Umbilical cord (tissue), 2 donors: ENCODE measurements around the gene ACKR2. TPM values are rescaled to one million over a fixed set of nuclear protein-coding genes. Genes with fewer than 3 reads are reported as not detected.

Experiments
- DNase-seq: peaks from one replicate; pipeline ENCODE4 v3.0.0-alpha.2; 2015; ENCODE audit warnings: low spot score
- total RNA-seq: library from RNA; depleted of rRNA; stranded (reverse); fragments of >200 nt; gene quantifications from one replicate; pipeline ENCODE4 v1.2.3, GENCODE V29; 2014; ENCODE audit warnings: low replicate concordance; ENCODE audit not compliant: insufficient read depth

Gene ACKR2
- total RNA-seq, 1 donor from 2014 or later: 10.4 TPM

DNA sequence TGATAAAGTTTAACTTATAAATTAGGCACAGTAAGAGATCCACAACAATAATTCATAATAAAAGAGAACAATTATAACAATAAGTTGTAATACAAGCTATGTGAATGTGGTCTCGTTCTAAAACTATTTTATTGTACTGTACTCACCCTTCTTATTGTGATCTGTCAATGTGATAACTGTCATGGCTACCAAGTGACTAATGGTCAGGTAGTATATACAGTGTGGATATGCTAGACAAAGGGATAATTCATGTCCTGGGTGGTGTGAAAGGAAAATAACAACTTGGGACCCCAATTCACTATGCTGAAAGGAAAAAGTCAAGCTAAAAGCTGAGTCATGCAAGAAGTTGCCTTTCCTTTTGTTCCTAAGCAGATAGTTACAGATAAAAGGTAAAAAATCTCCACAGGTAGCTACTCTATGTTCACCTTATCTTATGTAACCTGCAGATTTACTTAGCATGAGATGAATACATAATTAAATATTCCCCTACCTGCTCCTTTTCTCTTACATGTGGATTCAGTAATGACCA lies 77.1 kb downstream of the ACKR2 start:
- DNase-seq: no peak

- DNase-seq: no peak
Measured at GRCh38 chr3:42887084-42887483, 77.8 kb downstream of the ACKR2 start.

DNA sequence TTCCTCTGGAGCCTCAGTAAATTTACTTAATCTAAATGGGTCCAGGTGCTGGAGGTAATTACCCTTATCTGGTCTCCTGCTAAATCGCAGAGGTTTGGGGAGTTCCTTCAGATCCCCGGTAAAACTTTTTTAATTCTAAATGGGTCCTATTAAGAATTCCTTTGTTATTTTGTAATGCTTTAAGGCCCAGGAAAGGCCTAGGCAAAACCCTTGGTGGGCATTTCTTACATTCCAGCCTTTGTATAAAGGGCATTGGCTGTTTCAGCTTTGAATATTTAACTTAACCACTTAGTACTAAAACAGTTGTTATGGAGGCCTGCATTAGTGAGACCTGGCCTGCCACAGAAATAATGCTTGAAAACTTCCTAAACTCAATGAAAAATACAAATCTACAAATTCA lies 81.8 kb downstream of the ACKR2 start:
- DNase-seq: no peak

DNA sequence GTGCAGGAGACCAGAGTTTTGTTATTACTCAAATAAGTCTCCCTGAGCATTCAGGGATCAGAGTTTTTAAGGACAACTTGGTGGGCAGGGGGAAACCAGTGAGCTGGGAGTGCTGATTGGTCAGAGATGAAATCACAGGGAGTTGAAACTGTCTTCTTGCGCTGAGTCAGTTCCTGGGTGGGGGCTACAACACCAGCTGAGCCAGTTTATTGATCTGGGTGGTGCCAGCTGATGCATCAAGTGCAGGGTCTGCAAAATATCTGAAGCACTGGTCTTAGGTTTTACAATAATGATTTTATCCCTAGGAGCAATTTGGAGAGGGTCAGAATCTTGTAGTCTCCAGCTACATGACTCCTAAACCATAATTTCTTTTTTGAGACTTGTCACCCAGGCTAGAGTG lies 82.9 kb downstream of the ACKR2 start:
- DNase-seq: no peak

DNA sequence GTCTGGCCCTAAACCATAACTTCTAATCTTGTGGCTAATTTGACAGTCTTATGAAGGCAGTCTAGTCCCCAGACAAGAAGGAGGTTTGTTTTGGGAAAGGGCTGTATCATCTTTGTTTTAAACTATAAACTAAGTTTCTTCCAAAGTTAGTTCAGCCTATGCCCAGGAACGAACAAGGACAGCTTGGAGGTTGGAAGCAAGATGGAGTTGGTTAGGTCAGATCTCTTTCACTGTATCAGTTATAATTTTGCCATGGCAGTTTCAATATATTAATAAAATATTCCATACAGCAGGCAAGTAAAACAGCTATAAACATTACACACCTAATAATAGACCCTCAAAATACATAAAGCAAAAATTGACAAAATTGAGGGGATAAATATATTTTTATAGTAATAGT lies 83.6 kb downstream of the ACKR2 start:
- no peak for DNase-seq

DNA sequence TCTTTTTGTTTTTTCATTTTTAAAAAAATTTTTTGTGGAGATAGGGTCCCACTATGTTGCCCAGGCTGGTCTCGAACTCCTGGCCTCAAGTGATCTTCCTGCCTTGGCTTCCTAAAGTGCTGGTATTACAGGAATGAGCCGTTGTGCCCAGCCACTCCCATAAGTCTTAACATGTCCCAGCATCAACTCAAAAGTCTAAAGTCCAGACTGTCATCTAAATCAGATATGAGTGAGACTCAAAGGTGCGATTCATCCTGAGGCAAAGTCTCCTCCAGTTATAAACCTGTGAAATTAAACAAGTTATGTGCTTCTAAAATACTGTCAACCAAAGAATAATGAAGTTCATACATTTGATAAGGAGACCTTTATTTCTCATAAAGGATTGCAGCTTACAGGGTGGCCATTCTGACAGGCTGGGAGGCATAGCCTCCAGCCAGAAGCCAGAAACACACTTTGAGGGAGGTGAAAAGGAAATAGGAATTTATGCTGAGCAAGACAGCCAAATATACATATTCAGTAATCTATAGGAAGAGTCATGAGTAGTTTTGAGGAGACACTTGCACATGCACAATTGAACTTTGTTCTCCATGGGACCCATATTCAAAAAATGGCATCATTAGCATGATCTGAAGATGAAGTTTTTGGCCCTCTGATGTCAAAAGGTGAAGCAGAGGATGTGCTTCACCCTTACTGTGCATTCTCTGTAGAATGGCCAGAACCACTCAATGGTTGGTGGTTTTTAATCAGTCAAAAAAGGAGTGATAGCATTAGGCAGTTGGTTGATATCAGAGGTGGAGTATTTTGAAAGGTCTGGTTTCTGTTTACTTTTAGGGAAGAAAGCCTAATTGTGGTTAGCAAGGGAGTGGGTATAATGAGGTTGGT lies 85.7 kb downstream of the ACKR2 start:
- DNase-seq: no peak

DNA sequence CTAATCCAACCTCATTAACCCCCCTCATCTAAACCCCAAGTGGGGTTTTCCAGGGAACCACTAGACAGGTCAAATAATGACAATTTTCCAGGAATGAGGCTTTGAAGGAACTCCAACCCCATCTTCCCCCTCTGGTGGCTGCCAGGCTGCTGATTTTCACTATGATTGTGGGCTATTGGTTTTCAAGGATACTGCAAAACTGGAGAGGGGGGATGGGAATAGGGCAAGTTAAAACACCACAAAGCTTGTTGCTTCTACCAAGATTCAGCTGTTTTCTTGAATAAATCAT lies 86.3 kb downstream of the ACKR2 start:
- DNase-seq: no peak

GRCh38 chr3:42898896-42899675 lies 89.8 kb downstream of the ACKR2 start:
- no peak for DNase-seq

GRCh38 chr3:42900226-42901072 lies 91.2 kb downstream of the ACKR2 start:
- DNase-seq: peak; percentile 6

GRCh38 chr3:42901073-42901415 lies 91.8 kb downstream of the ACKR2 start:
- DNase-seq: no peak

DNA sequence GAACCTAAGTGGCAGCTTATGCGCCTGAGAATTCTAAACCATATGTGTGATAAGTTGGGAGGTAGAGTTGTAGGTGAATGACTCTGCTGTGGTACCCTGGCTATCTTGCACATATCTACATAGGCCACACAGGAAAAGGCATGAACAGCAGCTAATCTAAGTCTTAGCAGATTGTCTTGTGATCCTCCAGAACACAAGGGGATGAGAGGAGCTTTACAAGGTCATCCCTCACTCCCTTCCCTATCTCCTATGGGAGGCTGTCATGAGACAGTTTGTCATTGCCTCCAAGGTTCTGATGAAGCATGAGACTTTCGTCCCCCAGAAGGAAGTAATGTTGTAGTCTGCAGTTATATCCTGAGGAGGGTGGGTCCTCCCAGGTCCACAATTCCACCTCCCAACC lies 93.0 kb downstream of the ACKR2 start:
- DNase-seq: no peak

- DNase-seq: no peak
Measured at GRCh38 chr3:42904076-42904475, 94.8 kb downstream of the ACKR2 start.

DNA sequence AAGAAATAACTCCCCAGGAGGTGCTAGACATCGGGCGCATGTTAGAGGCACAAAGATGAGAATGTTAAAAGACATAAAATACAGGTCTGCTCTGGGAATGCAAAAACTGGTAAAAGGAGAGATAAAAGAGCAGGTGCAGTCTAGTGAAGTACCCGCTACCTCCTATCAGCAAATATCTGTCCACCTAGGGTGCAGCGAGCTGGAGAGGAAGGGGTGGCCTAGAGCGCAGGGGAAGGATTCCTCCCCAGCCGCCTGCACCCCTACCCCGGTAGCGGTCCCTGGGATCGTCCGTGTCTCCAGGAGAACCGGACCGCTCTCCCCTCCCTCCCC lies 96.5 kb downstream of the ACKR2 start:
- no peak for DNase-seq

DNA sequence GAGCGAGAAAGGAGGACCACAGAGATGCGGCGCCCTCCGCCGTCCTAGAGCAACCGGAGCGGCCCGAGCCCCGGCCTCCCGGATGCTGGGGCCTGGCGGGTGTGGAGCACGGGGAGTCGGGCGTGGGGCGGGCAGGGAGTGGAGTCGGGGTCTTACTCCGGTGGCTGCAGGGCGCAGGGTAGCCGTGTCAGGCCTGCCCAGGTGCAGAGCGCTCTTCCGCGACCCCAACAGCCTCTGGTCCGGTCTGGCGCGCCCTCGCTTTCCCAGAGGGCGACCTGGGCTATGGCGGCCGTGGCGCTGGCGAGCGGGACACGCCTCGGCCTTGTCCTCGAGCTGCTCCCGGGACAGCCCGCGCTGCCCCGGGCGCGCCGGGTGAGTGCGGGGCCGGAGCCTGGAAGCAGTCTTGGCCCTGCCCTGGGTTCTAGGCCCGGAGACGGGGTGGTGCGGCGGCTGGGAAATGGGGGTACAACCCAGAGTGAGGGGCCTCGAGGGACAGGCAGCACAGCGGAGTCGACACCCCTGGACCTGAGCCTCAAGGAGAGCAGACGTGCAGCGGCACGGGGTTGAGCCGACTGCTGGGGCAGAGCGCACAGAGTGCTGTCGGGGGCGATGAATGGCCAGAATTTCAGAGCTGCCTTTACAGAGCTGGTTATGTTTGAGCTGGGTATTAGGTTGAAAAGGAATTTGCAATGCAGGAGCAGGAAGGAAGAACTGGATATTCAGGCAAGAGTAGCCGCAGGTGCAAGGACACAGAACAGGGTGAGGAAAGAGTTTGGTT lies 97.0 kb downstream of the ACKR2 start, which contains the start of gene ZNF662:
TSS of gene ZNF662 (plus strand) at position 73 of the 778 bp plus-strand sequence. CDS start 1,973 bp downstream, outside the sequence.
- DNase-seq: peak; percentile 56

DNA sequence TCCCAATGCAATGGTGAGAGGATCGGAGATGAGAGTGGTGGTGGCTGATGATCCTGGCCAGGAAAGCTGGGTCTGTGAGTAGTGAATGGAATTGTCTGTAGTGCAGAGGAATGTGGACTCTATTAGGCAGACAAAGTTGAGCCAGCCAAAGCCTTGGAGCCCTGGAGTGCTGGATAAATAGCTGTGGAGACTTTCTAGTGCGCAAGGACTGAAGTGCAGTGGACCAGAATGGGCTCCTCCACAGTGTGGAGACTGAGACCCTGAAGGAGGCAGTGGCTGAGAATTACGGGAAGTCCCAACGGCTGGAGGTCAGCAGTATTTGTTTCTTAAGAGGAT lies 97.6 kb downstream of the ACKR2 start:
- DNase-seq: no peak

DNA sequence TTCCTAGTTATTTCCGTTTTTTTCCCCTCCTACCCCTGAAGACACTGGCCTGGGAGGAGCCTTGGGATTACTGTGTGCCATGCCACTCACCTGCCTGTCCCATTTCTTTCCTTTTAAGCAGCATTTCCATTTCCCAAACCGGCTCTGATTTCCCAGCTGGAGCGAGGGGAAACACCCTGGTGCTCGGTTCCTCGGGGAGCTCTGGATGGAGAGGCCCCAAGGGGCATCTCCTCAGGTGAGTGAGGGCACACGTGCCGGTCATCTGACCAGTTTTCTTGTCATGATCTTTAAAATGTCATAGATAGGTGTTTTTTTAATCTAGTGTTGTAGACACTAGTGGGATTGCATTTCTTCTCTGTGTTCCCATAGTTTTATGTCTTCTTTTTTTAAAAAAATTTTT lies 99.4 kb downstream of the ACKR2 start:
- DNase-seq: no peak

DNA sequence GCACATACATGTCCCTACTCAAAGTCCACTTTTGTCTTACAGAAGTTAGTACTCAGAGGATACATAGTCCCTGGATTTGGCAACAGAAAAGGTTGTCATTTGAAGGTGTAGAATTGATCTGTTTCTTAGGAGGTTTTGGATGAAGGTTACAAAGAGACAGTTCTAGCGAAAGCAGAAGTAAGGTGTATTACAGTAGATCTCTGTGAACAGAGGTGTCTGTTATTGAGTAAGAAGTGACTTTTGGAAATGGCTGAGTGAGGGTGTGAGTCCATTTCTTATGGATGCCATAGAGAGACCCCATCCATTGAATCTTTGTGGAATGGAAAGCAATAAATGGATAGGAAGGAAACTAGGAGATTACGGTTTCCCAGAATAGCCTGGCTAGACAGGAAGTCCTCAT lies 102.3 kb downstream of the ACKR2 start:
- no peak for DNase-seq

DNA sequence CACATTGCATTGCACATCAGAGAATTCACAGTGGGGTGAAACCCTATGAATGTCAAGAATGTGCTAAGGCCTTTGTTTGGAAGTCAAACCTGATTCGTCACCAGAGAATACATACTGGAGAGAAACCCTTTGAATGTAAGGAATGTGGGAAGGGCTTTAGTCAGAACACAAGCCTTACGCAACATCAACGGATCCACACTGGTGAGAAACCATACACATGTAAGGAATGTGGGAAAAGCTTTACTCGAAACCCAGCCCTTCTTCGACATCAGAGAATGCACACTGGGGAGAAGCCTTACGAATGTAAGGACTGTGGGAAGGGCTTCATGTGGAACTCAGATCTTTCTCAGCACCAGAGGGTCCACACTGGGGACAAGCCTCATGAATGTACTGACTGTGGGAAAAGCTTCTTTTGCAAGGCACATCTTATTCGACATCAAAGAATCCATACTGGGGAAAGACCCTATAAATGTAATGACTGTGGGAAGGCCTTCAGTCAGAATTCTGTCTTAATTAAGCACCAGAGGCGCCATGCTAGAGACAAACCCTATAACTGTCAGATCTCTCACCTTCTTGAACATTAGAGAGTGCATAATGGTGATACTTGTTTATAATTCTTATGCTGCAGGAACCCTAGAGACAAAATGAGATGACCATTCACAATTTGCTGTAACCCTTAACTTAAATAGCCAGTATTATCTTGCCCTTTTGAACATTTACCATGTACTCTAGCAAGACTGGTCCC lies 105.7 kb downstream of the ACKR2 start:
- DNase-seq: no peak
